Natural killer cell (primary cell): ENCODE data around the gene MAP3K6. TPM values are rescaled to one million over a fixed set of nuclear protein-coding genes. Genes with fewer than 3 reads are reported as not detected.

Experiments
- ATAC-seq, 3 donors: fragments of 150-1000 bp in 2 of 3; fragments of 200-7000 bp in 1 of 3; cut with Tn5 transposase; 1 replicate in 1 of 3; 2 replicates in 2 of 3; pipeline ENCODE4 v1.10.0; 2021; ENCODE audit warnings: mild to moderate bottlenecking in 2 of 3, moderate library complexity in 2 of 3
- DNase-seq, 2 donors: peaks; one replicate each; pipeline versions ENCODE4 v3.0.0 to v3.0.0-alpha.2; 2013 to 2021; ENCODE audit warnings: mixed read lengths in 1 of 2
- H3K27ac ChIP-seq: one replicate; pipeline ENCODE4 v1.5.1; 2013; ENCODE audit warnings: mild to moderate bottlenecking, low read length
- H3K27me3 ChIP-seq: one replicate; pipeline ENCODE4 v1.6.1; 2013; ENCODE audit warnings: low read length; ENCODE audit not compliant: control insufficient read depth, insufficient read depth
- H3K36me3 ChIP-seq: one replicate; pipeline ENCODE4 v1.6.1; 2013; ENCODE audit warnings: low read length; ENCODE audit not compliant: control insufficient read depth, insufficient read depth
- H3K4me1 ChIP-seq: one replicate; pipeline ENCODE4 v1.6.1; 2013; ENCODE audit warnings: low read length; ENCODE audit not compliant: control insufficient read depth, insufficient read depth
- H3K4me3 ChIP-seq: one replicate; pipeline ENCODE4 v1.5.1; 2013; ENCODE audit warnings: low read length
- H3K9me3 ChIP-seq: one replicate; pipeline ENCODE4 v1.6.1; 2013; ENCODE audit warnings: low read length; ENCODE audit not compliant: control insufficient read depth, insufficient read depth
- H3K27ac Mint-ChIP-seq, 2 donors: one replicate each; pipeline ENCODE4 v1.8.0; 2022; ENCODE audit warnings: mild to moderate bottlenecking in 2 of 2, mixed read lengths in 2 of 2, moderate library complexity in 1 of 2
- H3K27me3 Mint-ChIP-seq, 2 donors: one replicate each; pipeline ENCODE4 v1.8.0; 2022; ENCODE audit warnings: low read depth in 2 of 2, mixed read lengths in 2 of 2
- H3K36me3 Mint-ChIP-seq: one replicate; pipeline ENCODE4 v1.8.0; 2022; ENCODE audit warnings: mixed read lengths
- H3K4me1 Mint-ChIP-seq, 2 donors: one replicate each; pipeline ENCODE4 v1.8.0; 2022; ENCODE audit warnings: mixed read lengths in 2 of 2
- H3K4me3 Mint-ChIP-seq: one replicate; pipeline ENCODE4 v1.8.0; 2022; ENCODE audit warnings: mild to moderate bottlenecking, moderate library complexity, mixed read lengths
- H3K9me3 Mint-ChIP-seq, 2 donors: one replicate each; pipeline ENCODE4 v1.8.0; 2022; ENCODE audit warnings: mixed read lengths in 2 of 2
- WGBS: methylation state at CpG from one replicate; pipeline ENCODE4 v1.1.7; 2013; ENCODE audit warnings: missing lambda C conversion rate; ENCODE audit not compliant: insufficient coverage; 5-methylcytosine and 5-hydroxymethylcytosine counted together
- intact Hi-C: fragments of 100-400 bp; cut with micrococcal nuclease; formaldehyde crosslinking; loops from one replicate; pipeline ENCODE4 v1.14.2; 2022
- total RNA-seq, 4 donors: library from RNA; stranded (reverse); fragments of 120-200 nt in 1 of 4; gene quantifications; one replicate each; pipeline versions ENCODE4 v1.2.3 to v1.2.4, GENCODE V29; 2013 to 2022
- TF ChIP-seq, protein P1 (sequence below): fragments of 200-600 bp; IDR thresholded peaks from one replicate; pipeline ENCODE4 v1.8.0; 2022; ENCODE audit warnings: antibody characterized with exemption

MAP3K6 gene
- total RNA-seq, 3 donors from 2014 or later (not counting 1 experiment from before 2014, with no cell fraction given) = 8.2 to 15.1 (median 12.1) TPM

DNA sequence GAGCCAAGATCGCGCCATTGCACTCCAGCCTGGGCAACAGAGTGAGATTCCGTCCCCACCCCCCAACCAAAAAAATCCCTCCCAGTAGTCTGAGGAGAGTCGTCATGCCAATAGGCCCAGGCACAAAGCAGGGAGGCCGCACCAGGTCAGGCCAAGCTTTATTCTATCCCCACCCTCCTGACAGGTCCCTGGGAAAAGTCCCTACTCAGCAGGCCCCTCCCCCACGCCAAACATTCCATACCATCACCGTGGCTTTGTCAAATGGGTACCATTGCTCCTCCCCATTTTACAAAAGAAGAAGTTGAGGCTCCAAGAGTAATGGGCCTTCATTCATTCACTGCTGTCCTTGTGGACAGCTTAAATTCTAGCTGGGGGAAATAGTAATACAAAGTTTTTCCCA, 31.0 kb upstream of the MAP3K6 start:
- no peaks in the 10 kb centered on the region for H3K36me3 Mint-ChIP-seq
- DNase-seq (no peak), ATAC-seq (no peak)
- intact Hi-C loops = loop anchor here (5.0 kb wide), 1 partner anchor 295 kb away; no protein-coding TSS in a partner anchor
- peaks cover 29% of the 10 kb centered on the region for H3K4me1 ChIP-seq
- 88% methylated on average over 7 of the region's 7 CpGs for WGBS
- no peaks in the 10 kb centered on the region for H3K9me3 ChIP-seq
- H3K4me3 ChIP-seq = no peak overlapping the region
- peaks cover 15 to 27% of the 10 kb centered on the region in 2 donors for H3K4me1 Mint-ChIP-seq
- H3K27ac ChIP-seq = no peak overlapping the region
- no peaks in the 10 kb centered on the region for H3K27me3 Mint-ChIP-seq
- H3K27me3 ChIP-seq = no peaks in the 10 kb centered on the region
- TF ChIP-seq, protein P1, sequence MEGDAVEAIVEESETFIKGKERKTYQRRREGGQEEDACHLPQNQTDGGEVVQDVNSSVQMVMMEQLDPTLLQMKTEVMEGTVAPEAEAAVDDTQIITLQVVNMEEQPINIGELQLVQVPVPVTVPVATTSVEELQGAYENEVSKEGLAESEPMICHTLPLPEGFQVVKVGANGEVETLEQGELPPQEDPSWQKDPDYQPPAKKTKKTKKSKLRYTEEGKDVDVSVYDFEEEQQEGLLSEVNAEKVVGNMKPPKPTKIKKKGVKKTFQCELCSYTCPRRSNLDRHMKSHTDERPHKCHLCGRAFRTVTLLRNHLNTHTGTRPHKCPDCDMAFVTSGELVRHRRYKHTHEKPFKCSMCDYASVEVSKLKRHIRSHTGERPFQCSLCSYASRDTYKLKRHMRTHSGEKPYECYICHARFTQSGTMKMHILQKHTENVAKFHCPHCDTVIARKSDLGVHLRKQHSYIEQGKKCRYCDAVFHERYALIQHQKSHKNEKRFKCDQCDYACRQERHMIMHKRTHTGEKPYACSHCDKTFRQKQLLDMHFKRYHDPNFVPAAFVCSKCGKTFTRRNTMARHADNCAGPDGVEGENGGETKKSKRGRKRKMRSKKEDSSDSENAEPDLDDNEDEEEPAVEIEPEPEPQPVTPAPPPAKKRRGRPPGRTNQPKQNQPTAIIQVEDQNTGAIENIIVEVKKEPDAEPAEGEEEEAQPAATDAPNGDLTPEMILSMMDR = no peak
- no peak overlapping the region for H3K4me3 Mint-ChIP-seq
- no peaks in the 10 kb centered on the region for H3K9me3 Mint-ChIP-seq
- H3K27ac Mint-ChIP-seq = no peak overlapping the region
- H3K36me3 ChIP-seq = no peaks in the 10 kb centered on the region

DNA sequence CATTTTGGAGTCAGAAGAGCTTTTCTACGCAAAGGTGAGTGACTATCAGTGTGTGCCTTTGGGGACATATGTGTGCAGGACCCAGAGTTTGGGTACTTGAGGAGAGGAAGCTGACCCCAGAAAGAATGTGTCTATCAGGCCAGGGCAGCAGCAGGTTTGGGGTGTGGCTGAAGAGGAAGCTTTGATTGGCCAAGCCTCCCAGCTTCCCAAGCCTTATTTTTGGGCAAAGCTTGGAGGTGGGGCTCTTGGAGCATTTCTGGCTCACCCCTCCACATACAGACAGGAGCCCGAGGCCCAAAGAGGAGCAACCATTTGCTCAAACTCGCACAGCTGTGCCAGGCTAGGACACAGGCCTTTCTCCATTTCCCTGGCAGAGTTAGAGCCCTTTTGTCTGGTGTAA, 30.3 kb upstream of the MAP3K6 start:
- H3K9me3 ChIP-seq = no peaks in the 10 kb centered on the region
- Mint-ChIP-seq H3K4me1 (peaks cover 16 to 31% of the 10 kb centered on the region in 2 donors), H3K27me3 (peaks cover 2 to 4% of the 10 kb centered on the region in 2 donors), H3K27ac (no peak overlapping the region), H3K36me3 (no peaks in the 10 kb centered on the region), H3K4me3 (no peak overlapping the region), H3K9me3 (no peaks in the 10 kb centered on the region)
- no peak for DNase-seq
- intact Hi-C loops = loop anchor here (5.0 kb wide), 1 partner anchor 295 kb away; no protein-coding TSS in a partner anchor
- H3K27me3 ChIP-seq = no peaks in the 10 kb centered on the region
- ATAC-seq = no peak
- H3K27ac ChIP-seq = no peak overlapping the region
- peaks cover 27% of the 10 kb centered on the region for H3K4me1 ChIP-seq
- 95% methylated on average over 3 of the region's 3 CpGs for WGBS
- TF ChIP-seq, protein P1 = no peak
- H3K4me3 ChIP-seq = no peak overlapping the region
- no peaks in the 10 kb centered on the region for H3K36me3 ChIP-seq

DNA sequence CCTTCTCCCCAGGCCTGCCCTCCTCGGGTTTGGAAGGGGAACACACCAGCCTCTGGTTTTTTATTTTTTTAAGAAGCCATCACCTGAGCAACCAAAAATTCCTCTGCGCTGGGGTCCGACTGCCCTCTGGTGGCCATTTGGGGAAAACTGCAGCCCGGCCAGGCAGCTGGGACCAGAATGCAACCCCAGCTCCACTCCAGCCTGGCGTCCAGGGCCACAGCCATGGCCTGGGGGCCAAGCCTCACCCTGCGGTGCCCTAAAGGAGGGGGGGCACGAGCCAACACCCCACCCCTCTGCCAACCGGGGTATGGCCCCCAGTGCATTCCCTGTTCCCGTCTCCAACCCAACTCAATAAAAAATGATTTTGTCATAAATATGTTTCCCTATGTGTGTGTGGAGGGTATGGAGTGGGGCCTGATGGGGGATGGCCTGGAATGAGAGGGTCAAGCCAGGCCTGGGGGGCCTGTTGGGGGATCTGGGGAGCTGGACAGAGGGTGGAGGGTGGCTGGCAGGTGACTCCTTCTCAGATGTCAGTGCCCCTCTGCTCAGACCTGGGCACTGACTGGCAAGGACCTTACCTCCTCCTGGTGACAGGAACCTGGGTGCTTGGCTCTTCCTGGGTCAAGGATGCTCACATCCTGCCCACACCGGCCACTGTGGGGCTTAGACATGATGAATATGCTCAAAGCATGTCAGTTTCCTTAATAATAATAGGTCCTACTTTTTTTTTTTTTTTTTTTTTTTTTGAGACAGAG, 28.9 kb upstream of the MAP3K6 start:
- Histone ChIP-seq H3K4me3 (no peak overlapping the region), H3K27me3 (no peaks in the 10 kb centered on the region), H3K4me1 (peaks cover 23% of the 10 kb centered on the region), H3K9me3 (no peaks in the 10 kb centered on the region), H3K36me3 (no peaks in the 10 kb centered on the region), H3K27ac (no peak overlapping the region)
- Mint-ChIP-seq H3K4me1 (peaks cover 11 to 24% of the 10 kb centered on the region in 2 donors), H3K36me3 (no peaks in the 10 kb centered on the region), H3K27ac (peak overlapping the region; percentile 36 to 98), H3K9me3 (no peaks in the 10 kb centered on the region), H3K27me3 (peaks cover 6 to 7% of the 10 kb centered on the region in 2 donors), H3K4me3 (peak overlapping the region; percentile 17)
- intact Hi-C loops = loop anchor here (1.0 to 5.0 kb wide), 4 partner anchors 63 to 293 kb away; no protein-coding TSS in a partner anchor
- TF ChIP-seq, protein P1 = peak; percentile 92
- peak; percentile 76 to 90 for DNase-seq
- peak; percentile 31 to 61 (median 32) for ATAC-seq
- 2% methylated on average over 7 of the region's 10 CpGs for WGBS
